SK-N-SH (cell line): ENCODE data around the gene FBN1. TPM values are rescaled to one million over a fixed set of nuclear protein-coding genes. Genes with fewer than 3 reads are reported as not detected.

ENCODE experiments used
- CTCF ChIA-PET: fragments of 300-600, 350-600 bp; formaldehyde crosslinking; extraction: SDS; loops from one replicate; lab custom pipeline; 2021; lab: Yijun Ruan, JAX
- POLR2A ChIA-PET: fragments of 350-600 bp; sonication (Branson Sonifier 250); formaldehyde crosslinking; extraction: SDS; loops from one replicate; lab custom pipeline; 2020; ENCODE audit warnings: antibody characterized with exemption, inconsistent platforms; lab: Yijun Ruan, JAX
- DNase-seq: peaks from one replicate; pipeline ENCODE4 v3.0.0; 2012
- H2AFZ ChIP-seq: fragments of 200-600 bp; sonication (generic); 2 replicates; pipeline ENCODE4 v1.8.1; 2016; ENCODE audit warnings: antibody characterized with exemption, mild to moderate bottlenecking, low read depth
- H3F3A ChIP-seq: fragments of 200-600 bp; sonication (generic); replicated peaks from 2 replicates; pipeline ENCODE3; 2016; ENCODE audit warnings: antibody characterized with exemption, mild to moderate bottlenecking; ENCODE audit not compliant: insufficient read depth
- H3K27ac ChIP-seq, 2 experiments: fragments of 200-500 bp in 1 of 2; fragments of 200-600 bp in 1 of 2; sonication (Bioruptor generic) in 1 of 2; sonication (generic), shearing (Covaris generic) in 1 of 2; 2 replicates each; pipeline versions ENCODE4 v1.5.1 to v1.6.1; 2014 to 2016; ENCODE audit warnings: low read depth in 2 of 2, inconsistent platforms in 1 of 2, low read length in 1 of 2, mild to moderate bottlenecking in 1 of 2, mixed read lengths in 1 of 2
- H3K27me3 ChIP-seq: fragments of 200-600 bp; sonication (generic), shearing (Covaris generic); 2 replicates; pipeline ENCODE4 v1.6.1; 2016; ENCODE audit warnings: mixed run types; ENCODE audit not compliant: insufficient read depth
- H3K36me3 ChIP-seq, 2 experiments: fragments of 200-500 bp in 1 of 2; fragments of 200-600 bp in 1 of 2; sonication (Bioruptor generic) in 1 of 2; sonication (generic) in 1 of 2; replicated peaks in 1 of 2; 2 replicates each; pipeline versions ENCODE3 to v1.5.1; 2014 to 2016; ENCODE audit warnings: low read length in 1 of 2, mild to moderate bottlenecking in 1 of 2; ENCODE audit not compliant: insufficient read depth in 2 of 2, control insufficient read depth in 1 of 2
- H3K4me1 ChIP-seq, 2 experiments: fragments of 200-500 bp in 1 of 2; fragments of 200-600 bp in 1 of 2; sonication (Bioruptor generic) in 1 of 2; sonication (generic), shearing (Covaris generic) in 1 of 2; 2 replicates each; pipeline versions ENCODE4 v1.5.1 to v1.6.1; 2014 to 2016; ENCODE audit warnings: low read depth in 1 of 2, low read length in 1 of 2, mixed run types in 1 of 2; ENCODE audit not compliant: insufficient read depth in 2 of 2, control insufficient read depth in 1 of 2
- H3K4me2 ChIP-seq: fragments of 200-600 bp; sonication (generic), shearing (Covaris generic); 2 replicates; pipeline ENCODE4 v1.6.1; 2017; ENCODE audit warnings: mixed run types
- H3K4me3 ChIP-seq, 2 experiments: fragments of 200-500 bp in 1 of 2; fragments of 200-600 bp in 1 of 2; sonication (Bioruptor generic) in 1 of 2; sonication (generic), shearing (Covaris generic) in 1 of 2; 2 replicates each; pipeline versions ENCODE4 v1.5.1 to v1.8.1; 2014 to 2016; ENCODE audit warnings: low read depth in 2 of 2, inconsistent platforms in 1 of 2, low read length in 1 of 2, mild to moderate bottlenecking in 1 of 2, mixed read lengths in 1 of 2, moderate library complexity in 1 of 2
- H3K79me2 ChIP-seq: fragments of 200-600 bp; sonication (generic); 2 replicates; pipeline ENCODE4 v1.8.1; 2017; ENCODE audit warnings: mild to moderate bottlenecking; ENCODE audit not compliant: insufficient read depth
- H3K9ac ChIP-seq: fragments of 200-600 bp; sonication (generic); 2 replicates; pipeline ENCODE4 v1.6.1; 2017; ENCODE audit warnings: mixed run types
- H3K9me2 ChIP-seq: fragments of 200-600 bp; sonication (generic); 2 replicates; pipeline ENCODE4 v1.6.1; 2017; ENCODE audit warnings: mixed run types
- H3K9me3 ChIP-seq: fragments of 200-600 bp; sonication (generic); 2 replicates; pipeline ENCODE4 v1.6.1; 2017; ENCODE audit warnings: mixed run types, mild to moderate bottlenecking, moderate library complexity
- H4K20me1 ChIP-seq: fragments of 200-600 bp; sonication (generic); 2 replicates; pipeline ENCODE4 v1.6.1; 2017; ENCODE audit warnings: mild to moderate bottlenecking, mixed run types; ENCODE audit not compliant: insufficient read depth
- CTCF ChIP-seq: fragments of 200-600 bp; sonication (generic); IDR thresholded peaks from 2 replicates; pipeline ENCODE4 v1.6.1; 2017; ENCODE audit warnings: antibody characterized with exemption, mild to moderate bottlenecking, moderate library complexity
- EP300 ChIP-seq, 2 experiments: IDR thresholded peaks; 2 replicates each; pipeline versions ENCODE4 v1.4.0 to v1.6.1; 2012; ENCODE audit warnings: borderline replicate concordance in 1 of 2, low read depth in 1 of 2, low read length in 1 of 2
- EZH2phosphoT487 ChIP-seq: fragments of 200-600 bp; sonication (generic); IDR thresholded peaks from 2 replicates; pipeline ENCODE4 v1.6.1; 2017; ENCODE audit warnings: low read depth, mixed run types, mild to moderate bottlenecking, antibody characterized with exemption, moderate library complexity, borderline replicate concordance
- FOXJ3 ChIP-seq: sonication (generic); formaldehyde crosslinking; IDR thresholded peaks from 2 replicates; pipeline ENCODE4 v1.5.1; 2020; ENCODE audit warnings: mild to moderate bottlenecking, missing genetic modification reagents
- FOXM1 ChIP-seq: IDR thresholded peaks from 2 replicates; pipeline ENCODE4 v1.4.0; 2012; ENCODE audit warnings: low read depth, mild to moderate bottlenecking
- GABPA ChIP-seq: IDR thresholded peaks from 2 replicates; pipeline ENCODE4 v1.4.0; 2012; ENCODE audit warnings: low read depth, mild to moderate bottlenecking
- GATA2 ChIP-seq: sonication (generic); formaldehyde crosslinking; IDR thresholded peaks from 2 replicates; pipeline ENCODE4 v1.5.0; 2020; ENCODE audit warnings: mild to moderate bottlenecking, missing genetic modification reagents
- IRF3 ChIP-seq: fragments of 150-350 bp; IDR thresholded peaks from 2 replicates; pipeline ENCODE4 v1.6.1; 2016; ENCODE audit warnings: mild to moderate bottlenecking, low read depth, low read length
- MXI1 ChIP-seq: IDR thresholded peaks from 2 replicates; pipeline ENCODE4 v1.6.1; 2012; ENCODE audit warnings: mild to moderate bottlenecking, low read depth, low read length, improper control_type of control experiment
- NFIC ChIP-seq: IDR thresholded peaks from 2 replicates; pipeline ENCODE4 v1.4.0; 2012; ENCODE audit warnings: borderline replicate concordance
- NRF1 ChIP-seq: IDR thresholded peaks from 2 replicates; pipeline ENCODE4 v1.6.1; 2012; ENCODE audit warnings: low read depth, mild to moderate bottlenecking, low read length
- POLR2AphosphoS5 ChIP-seq: IDR thresholded peaks from 2 replicates; pipeline ENCODE4 v1.6.1; 2012; ENCODE audit warnings: low read depth, low read length
- RCOR1 ChIP-seq: fragments of 150-350 bp; IDR thresholded peaks from 2 replicates; pipeline ENCODE4 v1.6.1; 2017; ENCODE audit warnings: antibody characterized with exemption, low read length
- RXRA ChIP-seq: IDR thresholded peaks from 2 replicates; pipeline ENCODE4 v1.4.0; 2012; ENCODE audit warnings: low read depth, mild to moderate bottlenecking, borderline replicate concordance
- SIN3A ChIP-seq: IDR thresholded peaks from 2 replicates; pipeline ENCODE4 v1.6.1; 2012; ENCODE audit warnings: low read depth, mild to moderate bottlenecking, low read length, moderate library complexity, borderline replicate concordance
- SMC3 ChIP-seq: IDR thresholded peaks from 2 replicates; pipeline ENCODE4 v1.6.1; 2012; ENCODE audit warnings: low read depth, low read length, improper control_type of control experiment
- TCF12 ChIP-seq: IDR thresholded peaks from 2 replicates; pipeline ENCODE4 v1.4.0; 2012
- USF1 ChIP-seq: IDR thresholded peaks from 2 replicates; pipeline ENCODE4 v1.4.0; 2012; ENCODE audit warnings: low read depth, borderline replicate concordance
- USF2 ChIP-seq: fragments of 150-350 bp; IDR thresholded peaks from 2 replicates; pipeline ENCODE4 v1.6.1; 2017; ENCODE audit warnings: antibody characterized with exemption, low read length, low read depth, borderline replicate concordance
- ZBTB33 ChIP-seq: IDR thresholded peaks from 2 replicates; pipeline ENCODE4 v1.4.0; 2012; ENCODE audit warnings: low read depth, borderline replicate concordance
- WGBS: methylation state at CpG from one replicate; pipeline ENCODE4 v1.1.6; 2017; ENCODE audit warnings: low lambda C conversion rate; 5-methylcytosine and 5-hydroxymethylcytosine counted together
- polyA plus RNA-seq, 3 experiments: library from polyadenylated mRNA; depleted of rRNA; stranded (reverse); fragments of >200 nt; gene quantifications; 2 replicates each; pipeline ENCODE4 v1.2.3, GENCODE V29; 2012

FBN1 gene
- polyA plus RNA-seq, 1 of the 3 experiments (the other 2 are of a cell fraction): 248 TPM

- 92% methylated on average over 7 of the region's 7 CpGs for WGBS
- peaks cover 11 to 13% of the 10 kb centered on the region in 2 experiments; a peak in 3 of 4 replicates for H3K4me1 ChIP-seq
- TF ChIP-seq RCOR1 (no peak), NFIC (no peak), FOXM1 (no peak), USF2 (no peak), CTCF (no peak), ZBTB33 (no peak), SMC3 (no peak), NRF1 (no peak), FOXJ3 (CRISPR knock-in tag) (no peak), EZH2phosphoT487 (no peak), GABPA (no peak), EP300 (IDR thresholded peaks at IDR 0.05; ENCODE audit: borderline replicate concordance in 1 of 2, low read depth in 1 of 2, low read length in 1 of 2) (no peak), MXI1 (no peak), TCF12 (no peak), SIN3A (no peak), GATA2 (CRISPR knock-in tag) (no peak), POLR2AphosphoS5 (no peak), RXRA (no peak), USF1 (no peak), IRF3 (no peak)
- H3K27me3 ChIP-seq: no peaks in the 10 kb centered on the region
- H3K9ac ChIP-seq: no peak overlapping the region
- H3K9me2 ChIP-seq: no peaks in the 10 kb centered on the region
- DNase-seq: no peak
- no peaks in the 10 kb centered on the region for H3K9me3 ChIP-seq
- H3K79me2 ChIP-seq: peaks cover 97% of the 10 kb centered on the region
- no peak overlapping the region for H3K27ac ChIP-seq
- H2AFZ ChIP-seq: no peak overlapping the region
- CTCF ChIA-PET: no interaction called here
- H4K20me1 ChIP-seq: peaks cover 71% of the 10 kb centered on the region
- peaks cover 43% of the 10 kb centered on the region for H3F3A ChIP-seq
- H3K36me3 ChIP-seq: peaks cover 52 to 59% of the 10 kb centered on the region in 2 experiments
- H3K4me2 ChIP-seq: no peak overlapping the region
- POLR2A ChIA-PET: no interaction called here
- no peak overlapping the region for H3K4me3 ChIP-seq
Observed at GRCh38 chr15:48577469-48577868, 68.0 kb downstream of the FBN1 start.
